D721Med (cell line): ENCODE measurements around the gene WDCP.
A peak's percentile ranks its signal among the peaks of the same experiment; 100 is the strongest.

Experiments used
- DNase-seq: peaks from one replicate; pipeline ENCODE4 v3.0.0; 2011; ENCODE audit warnings: low spot score; ENCODE audit not compliant: insufficient read length
- FAIRE-seq: peaks from 2 replicates; lab custom pipeline; 2011; peaks lifted over from hg19 to GRCh38; lab: Jason Lieb, UNC
- TF ChIP-seq, protein P1 (sequence below): IDR thresholded peaks from 2 replicates; pipeline ENCODE4 v1.5.1; 2012; ENCODE audit warnings: mild to moderate bottlenecking, control low read depth; ENCODE audit not compliant: insufficient read depth; ENCODE audit errors: missing control alignments

The WDCP gene

GRCh38 chr2:23992931-23993330 is 54.3 kb downstream of the WDCP start:
- TF ChIP-seq, protein P1, sequence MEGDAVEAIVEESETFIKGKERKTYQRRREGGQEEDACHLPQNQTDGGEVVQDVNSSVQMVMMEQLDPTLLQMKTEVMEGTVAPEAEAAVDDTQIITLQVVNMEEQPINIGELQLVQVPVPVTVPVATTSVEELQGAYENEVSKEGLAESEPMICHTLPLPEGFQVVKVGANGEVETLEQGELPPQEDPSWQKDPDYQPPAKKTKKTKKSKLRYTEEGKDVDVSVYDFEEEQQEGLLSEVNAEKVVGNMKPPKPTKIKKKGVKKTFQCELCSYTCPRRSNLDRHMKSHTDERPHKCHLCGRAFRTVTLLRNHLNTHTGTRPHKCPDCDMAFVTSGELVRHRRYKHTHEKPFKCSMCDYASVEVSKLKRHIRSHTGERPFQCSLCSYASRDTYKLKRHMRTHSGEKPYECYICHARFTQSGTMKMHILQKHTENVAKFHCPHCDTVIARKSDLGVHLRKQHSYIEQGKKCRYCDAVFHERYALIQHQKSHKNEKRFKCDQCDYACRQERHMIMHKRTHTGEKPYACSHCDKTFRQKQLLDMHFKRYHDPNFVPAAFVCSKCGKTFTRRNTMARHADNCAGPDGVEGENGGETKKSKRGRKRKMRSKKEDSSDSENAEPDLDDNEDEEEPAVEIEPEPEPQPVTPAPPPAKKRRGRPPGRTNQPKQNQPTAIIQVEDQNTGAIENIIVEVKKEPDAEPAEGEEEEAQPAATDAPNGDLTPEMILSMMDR = no peak
- FAIRE-seq (no peak), DNase-seq (no peak)

DNA sequence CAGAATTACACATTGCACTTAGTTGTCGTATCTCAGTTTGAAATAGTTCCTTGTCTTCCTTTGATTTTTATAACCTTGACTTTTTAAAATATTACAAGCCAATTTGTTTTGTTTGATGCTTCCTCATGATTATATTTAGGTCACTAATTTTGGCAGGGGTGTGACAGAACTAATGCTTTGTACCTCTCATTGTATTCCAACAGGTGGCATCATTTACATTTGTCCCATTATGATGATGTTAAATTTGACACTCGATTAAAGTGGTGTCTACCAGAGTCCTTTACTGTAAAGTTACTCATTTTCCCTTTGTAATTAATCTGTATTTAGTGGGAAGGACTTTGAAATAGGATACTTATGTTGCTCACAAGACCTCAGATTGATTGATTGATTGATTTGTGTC is 58.8 kb downstream of the WDCP start:
- DNase-seq (no peak), FAIRE-seq (no peak)

More for the DNA sequence above, 58.8 kb downstream of the WDCP start:
- TF ChIP-seq, protein P1 = peak; percentile 32
